GM12865 (cell line): Measurements from ENCODE around the gene DPH1.
"Not testable (repeated sequence)": the region's sequence is repeated elsewhere in the genome, so short reads cannot be mapped to it uniquely, and the experiment has no call there.

Experiments
- DNase-seq: peaks from one replicate; pipeline ENCODE4 v3.0.0; 2010; ENCODE audit warnings: low read depth
- H3K4me3 ChIP-seq: 2 replicates; pipeline ENCODE4 v1.5.1; 2011; ENCODE audit warnings: mild to moderate bottlenecking, low read depth, low read length, control low read depth
- TF ChIP-seq, protein P1 (sequence below): IDR thresholded peaks from 2 replicates; pipeline ENCODE4 v1.5.1; 2011; ENCODE audit warnings: low read length, control low read depth, low read depth, inconsistent platforms; ENCODE audit not compliant: insufficient read depth; ENCODE audit errors: missing control alignments

The DPH1 gene

GRCh38 chr17:2009737-2010136 is 20.2 kb upstream of the DPH1 start:
- H3K4me3 ChIP-seq = no peak overlapping the region
- no peak for DNase-seq
- TF ChIP-seq, protein P1, sequence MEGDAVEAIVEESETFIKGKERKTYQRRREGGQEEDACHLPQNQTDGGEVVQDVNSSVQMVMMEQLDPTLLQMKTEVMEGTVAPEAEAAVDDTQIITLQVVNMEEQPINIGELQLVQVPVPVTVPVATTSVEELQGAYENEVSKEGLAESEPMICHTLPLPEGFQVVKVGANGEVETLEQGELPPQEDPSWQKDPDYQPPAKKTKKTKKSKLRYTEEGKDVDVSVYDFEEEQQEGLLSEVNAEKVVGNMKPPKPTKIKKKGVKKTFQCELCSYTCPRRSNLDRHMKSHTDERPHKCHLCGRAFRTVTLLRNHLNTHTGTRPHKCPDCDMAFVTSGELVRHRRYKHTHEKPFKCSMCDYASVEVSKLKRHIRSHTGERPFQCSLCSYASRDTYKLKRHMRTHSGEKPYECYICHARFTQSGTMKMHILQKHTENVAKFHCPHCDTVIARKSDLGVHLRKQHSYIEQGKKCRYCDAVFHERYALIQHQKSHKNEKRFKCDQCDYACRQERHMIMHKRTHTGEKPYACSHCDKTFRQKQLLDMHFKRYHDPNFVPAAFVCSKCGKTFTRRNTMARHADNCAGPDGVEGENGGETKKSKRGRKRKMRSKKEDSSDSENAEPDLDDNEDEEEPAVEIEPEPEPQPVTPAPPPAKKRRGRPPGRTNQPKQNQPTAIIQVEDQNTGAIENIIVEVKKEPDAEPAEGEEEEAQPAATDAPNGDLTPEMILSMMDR = no peak

GRCh38 chr17:2011411-2012371 is 18.3 kb upstream of the DPH1 start:
- no peak for DNase-seq
- H3K4me3 ChIP-seq = no peak overlapping the region
- TF ChIP-seq, protein P1 = no peak

GRCh38 chr17:2012499-2012898 is 17.5 kb upstream of the DPH1 start:
- H3K4me3 ChIP-seq = no peak overlapping the region
- TF ChIP-seq, protein P1 = no peak
- DNase-seq = no peak

- H3K4me3 ChIP-seq, DNase-seq: not testable (repeated sequence)
Measured at GRCh38 chr17:2013220-2013993, 16.5 kb upstream of the DPH1 start.

DNA sequence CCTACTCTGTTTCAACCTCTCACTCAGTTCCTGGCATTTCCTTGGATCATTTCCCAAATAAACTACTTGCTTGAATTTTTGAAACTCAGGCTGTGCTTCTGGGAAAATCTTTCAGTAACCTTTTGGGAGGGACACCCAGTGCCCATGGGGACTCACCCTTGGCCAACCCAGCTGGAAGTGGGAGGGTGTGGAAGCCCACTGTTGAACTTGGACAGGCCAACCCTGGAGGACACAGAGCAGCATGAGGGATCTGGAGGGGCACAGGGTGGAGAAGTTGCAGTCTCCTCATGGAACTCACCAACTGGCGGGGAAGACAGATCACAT is 16.0 kb upstream of the DPH1 start:
- H3K4me3 ChIP-seq = no peak overlapping the region
- TF ChIP-seq, protein P1 = no peak
- DNase-seq = no peak

DNA sequence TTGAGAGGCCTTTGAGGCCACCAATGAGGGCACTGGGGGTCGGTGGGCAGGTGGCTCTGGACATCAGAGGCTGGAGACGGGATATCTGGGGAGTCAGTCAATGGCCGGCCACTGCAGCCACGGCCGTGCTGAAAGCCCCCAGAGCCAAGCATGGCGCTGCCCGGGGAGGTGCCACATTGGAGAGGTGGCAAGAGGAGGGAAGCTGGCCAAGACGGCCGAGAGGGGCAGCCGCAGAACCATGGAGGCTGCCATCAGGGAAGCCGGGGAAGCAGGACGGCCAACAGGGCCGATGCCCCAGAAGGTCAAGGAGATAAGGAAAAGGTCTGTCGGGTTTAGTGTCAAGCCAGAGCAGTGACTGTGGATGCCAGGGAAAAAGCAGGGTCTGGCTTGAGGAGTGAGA is 14.6 kb upstream of the DPH1 start:
- TF ChIP-seq, protein P1 = no peak
- no peak for DNase-seq

GRCh38 chr17:2016494-2016893 is 13.5 kb upstream of the DPH1 start:
- TF ChIP-seq, protein P1 = no peak
- no peak for DNase-seq
- no peak overlapping the region for H3K4me3 ChIP-seq

More for the DNA sequence above, 14.6 kb upstream of the DPH1 start:
- no peak overlapping the region for H3K4me3 ChIP-seq
